Loucy (cell line): ENCODE results near the gene TMEM271.

Experiments used
- H2AFZ ChIP-seq: fragments of 200-600 bp; sonication (generic); 2 replicates; pipeline ENCODE4 v1.6.0; 2016; ENCODE audit warnings: antibody characterized with exemption, mild to moderate bottlenecking, low read length, moderate library complexity
- H3F3A ChIP-seq: fragments of 200-600 bp; 2 replicates; pipeline ENCODE4 v1.6.0; 2016; ENCODE audit warnings: antibody characterized with exemption, low read depth, mild to moderate bottlenecking
- H3K27me3 ChIP-seq: fragments of 200-600 bp; sonication (generic); 2 replicates; pipeline ENCODE4 v1.6.1; 2014; ENCODE audit warnings: low read length, mild to moderate bottlenecking; ENCODE audit not compliant: insufficient read depth, poor library complexity, severe bottlenecking
- H3K36me3 ChIP-seq: fragments of 200-600 bp; sonication (generic); 2 replicates; pipeline ENCODE4 v1.6.1; 2016; ENCODE audit warnings: low read length; ENCODE audit not compliant: insufficient read depth
- H3K4me1 ChIP-seq: fragments of 200-600 bp; sonication (generic); 2 replicates; pipeline ENCODE4 v1.5.1; 2014; ENCODE audit warnings: low read length, mild to moderate bottlenecking; ENCODE audit not compliant: insufficient read depth, poor library complexity, severe bottlenecking
- H3K4me2 ChIP-seq: fragments of 200-600 bp; sonication (generic); 2 replicates; pipeline ENCODE4 v1.6.0; 2014; ENCODE audit warnings: antibody characterized with exemption, low read length, low read depth, mild to moderate bottlenecking; ENCODE audit not compliant: poor library complexity, severe bottlenecking
- H3K4me3 ChIP-seq: fragments of 200-600 bp; sonication (generic); 2 replicates; pipeline ENCODE4 v1.5.1; 2014; ENCODE audit warnings: low read length, mild to moderate bottlenecking, mixed read lengths; ENCODE audit not compliant: poor library complexity, severe bottlenecking
- H3K79me2 ChIP-seq: fragments of 200-600 bp; sonication (generic); 2 replicates; pipeline ENCODE4 v1.6.1; 2014; ENCODE audit warnings: low read length; ENCODE audit not compliant: insufficient read depth
- H3K9ac ChIP-seq: fragments of 200-600 bp; sonication (generic); 2 replicates; pipeline ENCODE4 v1.6.0; 2014; ENCODE audit warnings: mild to moderate bottlenecking, low read depth, low read length, moderate library complexity; ENCODE audit not compliant: poor library complexity, severe bottlenecking
- H3K9me2 ChIP-seq: fragments of 200-600 bp; sonication (generic); replicated peaks from 2 replicates; pipeline ENCODE4 v1.6.1; 2016; ENCODE audit warnings: low read depth, low read length, mixed read lengths
- H3K9me3 ChIP-seq: fragments of 200-600 bp; sonication (generic); 2 replicates; pipeline ENCODE4 v1.6.1; 2014; ENCODE audit warnings: mild to moderate bottlenecking, antibody characterized with exemption, low read length, low read depth; ENCODE audit not compliant: insufficient read depth
- H4K20me1 ChIP-seq: fragments of 200-600 bp; sonication (generic); 2 replicates; pipeline ENCODE4 v1.6.0; 2014; ENCODE audit warnings: antibody characterized with exemption, low read length, mild to moderate bottlenecking; ENCODE audit not compliant: insufficient read depth, poor library complexity, severe bottlenecking
- CTCF ChIP-seq: fragments of 200-600 bp; sonication (generic); conservative IDR thresholded peaks from 2 replicates; pipeline ENCODE4 v1.5.1; 2014; ENCODE audit warnings: mild to moderate bottlenecking, antibody characterized with exemption, low read length
- EZH2phosphoT487 ChIP-seq: fragments of 200-600 bp; IDR thresholded peaks from 2 replicates; pipeline ENCODE4 v1.6.1; 2018; ENCODE audit warnings: antibody characterized with exemption, mild to moderate bottlenecking, moderate library complexity, borderline replicate concordance

The TMEM271 gene

DNA sequence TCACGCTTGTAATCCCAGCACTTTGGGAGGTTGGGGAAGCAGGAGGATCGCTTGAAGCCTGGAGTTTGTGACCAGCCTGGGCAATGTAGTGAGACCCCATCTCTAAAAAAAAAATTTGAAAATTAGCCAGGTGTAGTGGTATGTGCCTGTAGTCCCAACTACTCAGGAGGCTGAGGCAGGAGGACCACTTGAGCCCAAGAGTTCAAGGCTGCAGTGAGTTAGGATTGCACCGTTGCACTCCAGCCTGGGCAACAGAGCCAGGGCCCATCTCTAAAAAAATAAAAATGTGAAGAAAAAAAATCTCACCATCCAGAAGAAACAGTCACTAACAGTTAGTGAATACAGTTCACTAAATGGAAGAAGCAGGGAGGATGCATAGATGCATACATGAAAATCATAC lies 34.8 kb downstream of the TMEM271 start:
- no peaks in the 10 kb centered on the region for H3K4me1 ChIP-seq
- no peaks in the 10 kb centered on the region for H3K9me2 ChIP-seq
- TF ChIP-seq EZH2phosphoT487 = no peak
- no peak for TF ChIP-seq CTCF
- no peak overlapping the region for H3K4me2 ChIP-seq
- H2AFZ ChIP-seq = no peak overlapping the region
- H3K9me3 ChIP-seq = peaks cover 16% of the 10 kb centered on the region; the same call in 1 of the 2 replicates
- no peaks in the 10 kb centered on the region for H3K79me2 ChIP-seq
- no peaks in the 10 kb centered on the region for H3F3A ChIP-seq
- H3K4me3 ChIP-seq = no peak overlapping the region
- peaks cover 2% of the 10 kb centered on the region; the same call in 1 of the 2 replicates for H3K36me3 ChIP-seq
- no peaks in the 10 kb centered on the region for H3K27me3 ChIP-seq
- H4K20me1 ChIP-seq = no peaks in the 10 kb centered on the region
- no peak overlapping the region for H3K9ac ChIP-seq

- no peak overlapping the region for H3K4me3 ChIP-seq
- H3F3A ChIP-seq = no peaks in the 10 kb centered on the region
- H4K20me1 ChIP-seq = no peaks in the 10 kb centered on the region
- no peaks in the 10 kb centered on the region for H3K4me1 ChIP-seq
- no peaks in the 10 kb centered on the region for H3K9me2 ChIP-seq
- H3K27me3 ChIP-seq = no peaks in the 10 kb centered on the region
- TF ChIP-seq EZH2phosphoT487 = no peak
- no peak for TF ChIP-seq CTCF
- H2AFZ ChIP-seq = no peak overlapping the region
- no peak overlapping the region for H3K9ac ChIP-seq
- 0 out of 2 replicates have a peak, but pooled peaks cover 4% of the 10 kb centered on the region for H3K9me3 ChIP-seq
- H3K4me2 ChIP-seq = no peak overlapping the region
- peaks cover 12% of the 10 kb centered on the region; the same call in 1 of the 2 replicates for H3K36me3 ChIP-seq
- H3K79me2 ChIP-seq = no peaks in the 10 kb centered on the region
These were observed 37.5 kb downstream of the TMEM271 start for GRCh38 chr4:538542-539142.

- Histone ChIP-seq H3K9ac (no peak overlapping the region), H3F3A (no peaks in the 10 kb centered on the region), H3K4me1 (no peaks in the 10 kb centered on the region), H3K4me3 (no peak overlapping the region), H2AFZ (no peak overlapping the region), H3K9me2 (no peaks in the 10 kb centered on the region), H3K4me2 (no peak overlapping the region), H3K9me3 (0 out of 2 replicates have a peak, but pooled peaks cover 4% of the 10 kb centered on the region), H3K36me3 (peaks cover 20% of the 10 kb centered on the region; the same call in 1 of the 2 replicates), H3K79me2 (no peaks in the 10 kb centered on the region), H4K20me1 (no peaks in the 10 kb centered on the region), H3K27me3 (no peaks in the 10 kb centered on the region)
- TF ChIP-seq CTCF (no peak), EZH2phosphoT487 (no peak)
These were observed 38.4 kb downstream of the TMEM271 start for GRCh38 chr4:537436-538264.
